Activated CD4-positive, CD25-positive, alpha-beta regulatory T cell (primary cell): ENCODE data around the gene ALK.

Source experiments
- DNase-seq, 4 experiments: peaks; one replicate each; lab custom pipeline; 2025; lab: John Stamatoyannopoulos, UW

ALK gene

GRCh38 chr2:29789911-29790485 is 131.4 kb downstream of the ALK start:
- no peak for DNase-seq

DNA sequence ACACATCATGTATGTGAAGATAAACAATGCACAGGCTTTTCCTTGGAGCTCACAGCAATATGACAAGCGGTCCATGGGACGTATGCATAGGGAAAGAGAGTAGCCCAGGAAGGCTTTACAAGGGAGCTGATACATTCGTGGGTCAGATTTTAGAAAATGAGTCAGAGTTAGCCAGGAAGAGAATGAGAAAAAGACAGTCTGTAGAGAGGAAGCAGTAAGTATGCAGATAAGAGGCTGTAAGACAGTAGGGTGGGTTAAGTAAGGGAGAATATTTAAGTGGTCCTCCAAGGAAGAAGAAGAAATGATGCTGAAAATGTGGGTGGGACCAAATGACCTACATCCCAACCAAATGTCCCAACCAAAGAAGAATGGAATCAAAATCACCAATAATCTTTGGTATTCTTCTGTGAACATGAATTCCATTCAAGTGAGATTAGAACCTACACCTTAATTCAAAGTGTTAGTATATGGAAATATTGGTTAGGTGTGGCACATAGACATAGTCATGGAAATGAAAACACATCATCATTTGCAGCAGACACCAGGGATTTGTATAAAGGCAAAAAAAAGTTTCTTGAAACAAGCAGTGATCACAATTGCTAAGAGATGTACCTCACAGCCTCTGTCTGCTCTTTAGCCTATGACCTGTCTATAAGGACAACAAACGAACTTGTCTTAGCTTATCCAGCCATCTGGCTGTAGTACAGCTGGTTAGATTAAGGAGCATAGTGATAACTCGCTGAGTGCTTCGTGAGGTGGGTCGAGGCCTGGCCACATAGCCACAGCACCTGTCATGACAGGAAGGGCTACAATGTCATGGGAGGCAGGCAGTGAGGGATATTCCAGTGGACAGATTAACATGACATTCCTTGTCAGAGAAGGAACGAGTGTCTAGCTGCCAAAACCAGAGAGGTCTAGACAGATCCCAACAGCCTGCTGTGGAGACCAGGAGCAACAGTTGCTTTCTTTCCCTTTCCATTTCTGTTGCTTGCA is 133.6 kb downstream of the ALK start:
- no peak for DNase-seq

DNA sequence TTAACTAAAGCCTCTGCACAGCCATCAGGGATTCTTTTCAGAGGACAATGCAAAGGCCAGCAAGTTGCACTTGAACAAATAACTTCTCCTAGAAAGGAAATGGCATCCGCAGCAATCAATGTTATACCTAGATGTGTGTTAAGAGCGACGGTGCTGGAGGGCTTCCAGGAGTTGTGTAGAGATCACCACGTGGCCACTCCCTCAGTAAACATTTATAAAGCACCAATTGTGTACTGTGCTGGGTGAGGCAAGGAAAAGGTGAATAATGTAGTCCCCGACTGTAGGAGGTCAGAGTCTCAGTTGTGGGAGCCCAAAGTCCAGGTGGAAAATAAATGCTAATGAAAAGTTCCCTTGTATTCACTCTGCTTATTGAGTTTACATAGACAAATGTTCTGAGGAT is 135.0 kb downstream of the ALK start:
- DNase-seq: no peak

GRCh38 chr2:29783666-29784065 is 137.7 kb downstream of the ALK start:
- DNase-seq: no peak

GRCh38 chr2:29782549-29783458 is 138.6 kb downstream of the ALK start:
- no peak for DNase-seq

DNA sequence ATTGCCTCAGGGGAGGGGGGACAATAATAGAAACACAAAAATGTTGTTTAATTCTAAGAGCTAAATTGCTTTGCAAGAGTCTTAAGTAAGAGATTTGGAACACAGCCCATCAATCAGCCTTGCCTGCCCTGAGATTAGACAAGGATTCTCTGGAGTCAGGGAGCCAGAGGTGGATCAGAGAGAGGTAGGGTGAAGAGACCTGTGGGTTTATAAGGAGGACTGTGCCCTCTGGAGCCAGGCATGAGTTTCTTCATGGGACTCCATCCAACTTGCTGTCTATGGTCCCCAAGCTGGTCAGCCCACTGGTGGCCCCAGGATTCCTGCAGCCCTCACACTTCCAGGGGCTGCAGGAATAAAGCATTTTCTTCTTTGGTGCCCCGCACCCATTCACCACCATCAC is 139.3 kb downstream of the ALK start:
- DNase-seq: no peak

DNA sequence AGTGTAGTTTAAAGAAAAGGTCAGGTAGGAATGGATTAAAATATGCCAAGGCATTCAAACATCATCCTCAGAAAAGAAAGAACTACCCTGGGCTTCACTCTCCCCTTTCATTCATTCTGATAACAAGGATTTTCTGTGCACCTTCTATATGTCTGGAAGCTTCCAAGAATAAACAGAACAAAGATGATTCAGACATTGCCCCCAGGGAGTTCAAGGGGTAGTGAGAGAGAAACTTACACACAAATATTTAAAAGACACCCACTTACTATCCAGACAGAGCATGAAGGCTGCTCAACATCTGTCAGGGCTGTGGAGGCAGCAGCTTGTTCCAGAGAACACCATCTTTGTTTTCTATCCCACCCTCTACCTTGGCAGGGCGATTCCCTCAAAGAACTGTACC is 140.5 kb downstream of the ALK start:
- no peak for DNase-seq

DNA sequence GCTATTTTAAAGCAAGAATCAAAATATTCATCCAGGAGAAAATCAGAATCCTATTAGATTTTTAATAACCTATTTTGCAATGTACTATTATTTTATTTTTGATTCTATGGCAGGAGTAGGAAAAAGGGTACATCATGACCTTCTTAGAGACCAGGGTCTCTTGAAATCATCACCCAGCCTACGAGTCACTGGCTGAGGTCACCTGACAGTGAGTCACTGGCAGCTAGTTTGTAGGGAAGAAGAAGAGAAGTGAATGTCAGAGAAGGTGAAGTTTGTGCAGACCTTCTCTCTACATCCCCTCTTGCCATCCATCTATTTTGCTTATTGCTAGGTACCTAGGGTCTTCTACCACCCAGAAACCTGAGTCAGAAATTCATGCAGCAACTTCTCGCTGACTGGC is 144.2 kb downstream of the ALK start:
- DNase-seq: no peak

DNA sequence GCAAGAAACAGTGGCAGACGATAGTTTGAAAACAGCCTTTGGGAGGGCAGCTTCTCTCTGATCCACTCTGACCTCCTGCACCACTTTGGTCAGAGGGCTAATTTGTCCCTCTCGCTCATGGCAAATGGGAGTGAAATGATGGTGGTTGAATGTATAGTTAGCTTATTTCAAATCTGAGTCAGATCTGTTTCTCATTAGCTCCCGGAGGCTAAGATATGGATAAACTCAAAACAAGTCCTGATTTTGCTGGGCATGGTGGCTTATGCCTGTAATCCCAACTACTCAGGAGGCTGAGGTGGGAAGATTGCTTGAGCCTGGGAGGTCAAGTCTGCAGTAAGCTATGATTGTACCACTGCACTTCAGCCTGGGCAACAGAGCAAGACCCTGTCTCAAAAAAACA is 145.0 kb downstream of the ALK start:
- DNase-seq: no peak

GRCh38 chr2:29775937-29776336 is 145.4 kb downstream of the ALK start:
- DNase-seq: no peak

- DNase-seq: no peak
Measured at GRCh38 chr2:29774624-29775023, 146.8 kb downstream of the ALK start.

GRCh38 chr2:29770846-29771245 is 150.5 kb downstream of the ALK start:
- DNase-seq: no peak

- DNase-seq: no peak
Measured at GRCh38 chr2:29769847-29770246, 151.5 kb downstream of the ALK start.

DNA sequence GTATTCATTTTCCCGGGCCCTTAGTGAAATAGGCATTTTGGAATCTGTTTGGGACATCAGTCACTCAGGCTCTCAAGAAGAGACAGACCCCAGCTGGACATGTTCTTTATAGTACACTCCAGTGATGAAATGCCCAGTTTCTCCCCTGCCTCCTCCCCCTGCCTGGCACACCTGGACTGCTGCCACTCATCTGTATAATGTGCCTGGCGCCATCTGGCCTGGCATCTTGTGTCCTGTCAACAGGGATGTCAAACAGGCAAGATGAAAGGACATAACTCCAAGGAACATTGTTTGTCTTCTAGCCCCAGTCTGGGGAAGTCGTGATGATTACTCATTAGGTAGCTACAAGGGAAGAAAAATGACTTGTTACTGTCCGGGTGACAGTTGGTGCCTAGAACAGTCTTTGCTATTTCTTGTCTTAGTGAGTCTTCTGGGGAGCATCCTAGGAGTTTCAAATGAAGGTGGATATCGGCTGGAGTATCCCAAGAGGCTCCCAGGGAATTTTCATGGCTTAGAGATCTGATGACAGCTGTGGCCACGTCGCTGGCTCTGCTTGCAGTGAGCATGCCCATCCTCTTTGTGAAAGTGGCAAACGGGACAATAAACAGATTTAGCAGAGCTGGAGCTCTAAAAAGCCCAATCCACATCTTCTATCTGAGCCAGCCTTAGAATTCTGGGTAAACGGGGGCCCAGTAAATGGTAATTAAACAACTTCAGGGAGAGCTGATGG is 153.6 kb downstream of the ALK start:
- no peak for DNase-seq

DNA sequence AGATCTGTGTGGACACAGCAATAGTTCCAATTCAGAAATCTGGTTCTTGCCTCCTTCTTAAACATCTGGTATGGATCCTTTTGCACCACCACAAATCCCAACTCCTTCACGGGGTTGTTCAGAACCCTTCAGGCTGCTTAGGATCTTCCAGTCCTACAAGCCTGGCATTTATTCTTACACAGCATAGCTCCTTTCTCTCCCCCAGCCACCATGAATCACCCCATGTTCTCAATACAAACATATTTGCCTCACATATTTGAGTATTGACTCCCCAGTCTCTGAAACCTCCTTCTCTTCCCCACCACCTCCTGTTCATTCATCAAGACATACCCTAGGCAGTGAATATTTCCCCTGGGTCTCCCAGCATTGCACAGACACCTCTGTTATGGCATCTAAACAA is 155.2 kb downstream of the ALK start:
- DNase-seq: no peak

GRCh38 chr2:29765721-29766120 is 155.7 kb downstream of the ALK start:
- DNase-seq: no peak

GRCh38 chr2:29763371-29763770 is 158.0 kb downstream of the ALK start:
- DNase-seq: no peak

DNA sequence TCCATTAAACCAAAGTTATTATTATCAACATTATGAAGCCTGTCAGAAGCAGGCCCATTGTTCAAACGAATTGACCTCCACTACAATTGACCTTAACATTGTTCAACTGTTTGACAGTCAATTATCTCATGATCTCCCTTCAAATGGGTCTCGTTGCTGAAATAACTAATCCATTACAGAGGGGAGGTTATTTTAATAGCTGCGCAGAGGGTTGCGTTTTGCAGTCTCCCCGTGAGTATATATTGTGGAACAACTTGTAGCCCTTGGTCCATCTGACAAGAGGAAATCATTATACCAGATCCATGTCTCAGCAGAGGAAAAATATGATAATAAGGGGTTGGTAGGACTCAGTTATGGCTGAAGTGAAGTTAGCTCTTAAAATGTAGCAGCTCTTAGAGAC is 159.1 kb downstream of the ALK start:
- DNase-seq: no peak

GRCh38 chr2:29761278-29761677 is 160.1 kb downstream of the ALK start:
- no peak for DNase-seq

DNA sequence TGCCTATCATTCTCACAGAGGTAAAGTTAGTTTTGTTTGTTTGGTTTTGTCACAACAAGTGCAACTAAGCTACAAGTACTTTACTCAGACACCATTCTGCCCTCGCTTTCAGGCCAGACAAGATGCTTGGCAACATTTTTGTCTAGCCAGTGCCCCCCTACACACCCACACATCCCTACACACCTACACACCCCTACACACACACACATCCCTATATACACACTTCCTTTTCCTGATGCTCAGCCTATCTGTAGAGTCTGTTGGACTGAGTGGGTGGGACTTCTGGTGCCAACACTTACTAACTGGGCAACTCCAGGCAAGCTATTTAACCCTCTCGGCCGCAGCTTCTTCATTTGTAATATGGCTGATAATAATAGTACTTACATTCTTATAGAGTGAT is 161.4 kb downstream of the ALK start:
- no peak for DNase-seq

DNA sequence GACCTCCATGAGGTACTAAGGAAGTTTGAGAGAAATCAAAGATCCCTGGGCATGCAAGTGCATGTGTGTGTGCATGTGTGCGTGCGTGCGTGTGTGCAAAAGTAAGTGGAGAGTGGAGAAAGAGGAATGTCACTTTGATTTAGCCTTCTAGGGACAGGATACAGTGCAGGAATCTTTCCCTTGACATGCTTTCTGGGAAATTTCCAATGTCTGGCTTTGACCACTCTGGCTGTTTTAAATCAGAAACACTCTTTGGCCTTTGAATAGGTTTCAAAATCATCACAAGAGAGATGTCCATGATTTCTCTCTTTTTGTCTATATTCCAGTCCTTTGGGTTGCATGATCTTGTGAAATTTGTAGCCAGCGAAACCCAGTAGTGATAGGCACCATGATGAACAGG is 162.0 kb downstream of the ALK start:
- DNase-seq: no peak

- DNase-seq: no peak
Measured at GRCh38 chr2:29755829-29756228, 165.6 kb downstream of the ALK start.
